Ecto neural progenitor cell (in vitro differentiated cells): ENCODE data around the gene FOXP4.
A peak's percentile ranks its signal among the peaks of the same experiment; 100 is the strongest.

Source experiments
- DNase-seq: peaks from one replicate; pipeline ENCODE4 v3.0.0-alpha.2; 2018; ENCODE audit warnings: low spot score

The FOXP4 gene, protein sequence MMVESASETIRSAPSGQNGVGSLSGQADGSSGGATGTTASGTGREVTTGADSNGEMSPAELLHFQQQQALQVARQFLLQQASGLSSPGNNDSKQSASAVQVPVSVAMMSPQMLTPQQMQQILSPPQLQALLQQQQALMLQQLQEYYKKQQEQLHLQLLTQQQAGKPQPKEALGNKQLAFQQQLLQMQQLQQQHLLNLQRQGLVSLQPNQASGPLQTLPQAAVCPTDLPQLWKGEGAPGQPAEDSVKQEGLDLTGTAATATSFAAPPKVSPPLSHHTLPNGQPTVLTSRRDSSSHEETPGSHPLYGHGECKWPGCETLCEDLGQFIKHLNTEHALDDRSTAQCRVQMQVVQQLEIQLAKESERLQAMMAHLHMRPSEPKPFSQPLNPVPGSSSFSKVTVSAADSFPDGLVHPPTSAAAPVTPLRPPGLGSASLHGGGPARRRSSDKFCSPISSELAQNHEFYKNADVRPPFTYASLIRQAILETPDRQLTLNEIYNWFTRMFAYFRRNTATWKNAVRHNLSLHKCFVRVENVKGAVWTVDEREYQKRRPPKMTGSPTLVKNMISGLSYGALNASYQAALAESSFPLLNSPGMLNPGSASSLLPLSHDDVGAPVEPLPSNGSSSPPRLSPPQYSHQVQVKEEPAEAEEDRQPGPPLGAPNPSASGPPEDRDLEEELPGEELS

DNA sequence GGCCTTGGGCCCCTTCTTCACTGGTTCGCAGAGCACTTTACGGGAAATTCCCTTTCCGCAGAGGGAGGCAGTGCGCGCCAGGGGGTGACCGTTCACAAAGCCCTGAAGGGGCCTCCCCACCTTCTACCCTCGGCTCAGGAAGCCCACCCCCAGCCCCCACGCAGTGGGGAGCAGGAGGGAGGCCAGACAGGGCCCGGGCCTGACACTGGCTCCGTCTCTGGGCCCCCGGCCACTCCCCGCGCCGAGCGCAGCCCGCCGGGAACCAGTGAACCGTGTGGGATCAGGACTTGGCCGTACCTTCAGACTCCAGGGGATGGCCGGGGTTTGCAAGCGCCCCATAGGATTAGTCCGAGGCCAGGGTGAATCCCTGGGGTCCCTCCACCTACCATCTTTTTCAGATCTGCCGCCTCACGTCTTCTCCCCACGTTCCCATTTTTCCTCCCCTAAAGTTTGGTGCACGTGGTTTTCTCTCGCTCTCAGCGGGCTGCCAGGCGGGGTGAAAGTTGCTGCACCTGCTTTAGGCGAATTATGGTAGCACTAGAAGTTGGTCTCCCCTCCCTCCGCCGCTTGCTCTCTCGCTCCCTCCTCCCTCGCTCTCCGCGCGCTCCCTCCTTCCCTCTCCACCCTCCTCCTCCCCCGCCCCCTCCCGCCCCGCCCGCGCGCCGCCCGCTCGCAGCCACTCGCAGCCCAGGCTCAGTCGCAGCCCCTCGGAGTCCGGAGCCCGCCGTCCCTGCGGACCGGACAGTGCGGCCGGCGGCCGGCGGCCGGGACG, at the start of gene FOXP4:
Gene FOXP4 (plus strand): TSS at position 679 of the 772 bp plus-strand sequence. CDS start 19,380 bp downstream, outside the sequence.
- DNase-seq = peak; percentile 93

- DNase-seq = no peak
These were observed 48.6 kb upstream of the FOXP4 start for GRCh38 chr6:41497573-41497972.

- DNase-seq = no peak
These were observed 48.2 kb upstream of the FOXP4 start for GRCh38 chr6:41497994-41498393.

- no peak for DNase-seq
These were observed 47.1 kb upstream of the FOXP4 start for GRCh38 chr6:41498968-41499599.

GRCh38 chr6:41500561-41500960, 45.6 kb upstream of the FOXP4 start:
- no peak for DNase-seq

GRCh38 chr6:41502566-41502916, 43.6 kb upstream of the FOXP4 start:
- no peak for DNase-seq

DNA sequence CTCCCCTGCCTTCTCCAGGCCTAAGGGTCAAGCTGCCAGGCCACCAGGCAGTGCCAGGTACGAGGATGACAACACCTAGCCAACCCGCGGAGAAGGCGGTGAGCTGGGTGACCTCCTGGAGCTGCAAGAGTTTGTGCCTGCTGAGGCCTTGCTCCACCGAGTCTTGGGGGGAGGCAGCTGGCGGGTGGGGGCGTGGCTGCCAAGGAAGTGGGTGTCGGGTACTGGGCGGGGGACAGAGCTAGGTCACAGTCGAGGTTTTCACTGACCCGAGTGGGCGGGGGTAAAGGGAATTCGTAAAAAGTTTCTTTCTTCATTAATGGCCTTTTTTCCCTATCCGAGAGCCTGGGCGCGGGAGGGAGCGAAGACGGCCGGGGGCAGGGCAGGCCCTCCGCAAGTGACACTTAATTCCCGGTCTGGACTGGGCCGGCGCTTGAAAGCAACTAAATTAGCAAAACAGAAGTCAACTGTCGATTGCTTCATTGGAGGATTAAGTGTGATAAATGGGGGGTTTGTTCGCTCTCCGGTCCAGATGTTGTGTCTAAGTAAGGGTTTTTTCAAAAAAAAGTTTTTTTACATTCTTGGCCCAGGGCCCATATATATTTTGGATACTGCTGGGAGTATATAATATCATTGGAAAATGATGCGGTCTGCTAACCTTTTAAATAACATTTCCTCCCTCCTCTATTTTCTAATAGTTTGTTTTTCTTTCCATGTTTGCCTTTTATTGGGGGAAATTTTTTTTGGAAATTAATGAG, 43.1 kb upstream of the FOXP4 start:
- peak; percentile 64 for DNase-seq

DNA sequence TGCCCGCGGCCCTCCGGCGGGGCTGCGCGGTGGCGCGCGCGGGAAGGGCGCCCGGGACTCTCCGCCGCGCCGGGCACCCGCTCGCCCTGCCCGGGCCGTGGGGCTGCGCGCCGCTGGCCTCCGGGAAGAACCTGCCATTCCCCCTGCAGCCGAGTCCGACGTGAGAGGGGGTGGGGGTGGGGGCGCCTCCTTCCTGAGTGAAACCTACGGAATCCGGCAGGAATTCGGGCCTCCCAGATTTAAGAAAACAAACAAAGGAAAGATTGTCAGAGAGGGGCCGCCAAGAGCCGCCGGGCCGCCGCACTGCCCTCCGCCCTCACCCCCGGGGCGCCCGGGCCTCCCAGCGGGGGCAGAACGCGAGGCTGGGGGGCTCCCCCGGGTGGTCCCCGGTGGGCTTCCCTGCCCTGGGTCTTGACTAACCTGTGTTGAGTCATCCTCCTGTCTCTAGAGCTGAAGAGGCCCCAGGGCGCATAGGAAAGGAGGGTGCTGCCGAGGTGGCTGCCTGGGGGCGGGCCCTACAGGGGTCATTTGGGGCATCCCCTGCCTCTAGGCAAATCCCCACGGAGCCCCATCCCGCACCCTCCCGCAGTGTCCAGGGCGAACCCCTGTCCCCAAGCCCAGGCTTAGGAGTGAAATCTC, 42.2 kb upstream of the FOXP4 start:
- peak; percentile 74 for DNase-seq

- DNase-seq = no peak
These were observed 41.6 kb upstream of the FOXP4 start for GRCh38 chr6:41504466-41505121.

- DNase-seq = peak; percentile 71
These were observed 40.8 kb upstream of the FOXP4 start for GRCh38 chr6:41505122-41506049.

DNA sequence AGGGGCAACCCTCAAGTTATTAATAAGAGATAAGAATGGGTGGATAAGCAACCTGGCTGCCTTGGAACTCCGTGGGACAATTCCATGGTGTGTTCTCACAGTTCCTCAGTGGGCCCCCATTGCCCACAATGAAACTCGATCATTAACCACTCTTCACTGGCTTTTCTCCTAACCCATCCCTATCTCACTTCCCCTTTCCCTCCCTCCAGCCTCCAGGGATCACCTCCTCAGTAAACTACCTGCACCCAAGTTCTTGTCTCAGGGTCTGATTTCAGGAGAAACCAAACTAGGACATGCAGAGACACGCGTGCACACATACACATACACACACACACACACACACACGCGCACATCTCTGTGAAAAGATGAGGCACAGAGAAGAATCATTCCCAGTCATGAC, 37.7 kb upstream of the FOXP4 start:
- DNase-seq = no peak

GRCh38 chr6:41509580-41509979, 36.6 kb upstream of the FOXP4 start:
- DNase-seq = no peak

GRCh38 chr6:41511443-41512060, 34.6 kb upstream of the FOXP4 start:
- DNase-seq = no peak

DNA sequence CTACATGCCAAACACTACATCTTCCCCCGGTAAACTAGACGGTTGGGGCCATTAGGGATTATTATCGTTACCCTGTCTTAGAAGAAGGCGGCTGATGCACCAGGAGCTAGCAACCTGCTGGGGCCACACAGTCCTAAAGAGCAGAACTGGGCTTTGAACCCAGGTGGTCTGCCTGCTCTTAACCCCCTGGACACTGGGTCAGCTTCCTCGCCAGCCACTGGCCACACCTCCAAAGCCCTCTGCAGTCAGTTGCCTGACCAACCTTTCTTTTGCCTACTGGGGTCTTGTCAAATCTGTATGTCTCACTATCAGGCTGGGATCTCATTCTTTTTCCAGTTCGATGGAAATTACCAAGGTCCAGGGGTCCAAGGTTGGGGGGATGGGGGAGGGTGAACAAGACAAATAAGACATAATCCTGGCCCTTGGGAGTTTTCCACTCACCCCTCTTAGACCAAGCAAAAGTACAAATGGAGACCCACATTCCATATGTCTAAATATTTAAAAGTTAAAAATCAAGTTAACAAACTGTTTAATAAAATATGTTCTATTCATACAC, 34.0 kb upstream of the FOXP4 start:
- no peak for DNase-seq

DNA sequence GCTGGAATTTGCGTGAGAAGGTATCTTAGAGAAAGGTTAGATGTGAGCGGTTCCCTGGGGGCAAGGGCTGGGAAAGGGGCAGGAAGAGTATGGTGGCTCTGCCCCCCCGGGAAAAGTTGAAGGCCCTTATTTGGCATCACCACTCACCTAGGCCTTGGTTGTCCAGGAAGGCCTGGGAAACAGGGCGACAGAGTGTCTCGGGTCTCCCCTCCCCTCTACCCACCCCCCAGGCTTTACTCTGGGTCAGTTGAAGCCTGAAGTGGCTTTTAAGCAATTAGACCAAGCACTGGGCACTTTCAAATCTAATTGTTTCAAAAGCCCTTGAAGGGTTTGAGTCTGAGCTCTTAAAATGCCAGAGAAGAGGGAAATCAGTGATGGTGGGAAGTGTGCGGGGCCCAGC, 30.2 kb upstream of the FOXP4 start:
- no peak for DNase-seq

DNA sequence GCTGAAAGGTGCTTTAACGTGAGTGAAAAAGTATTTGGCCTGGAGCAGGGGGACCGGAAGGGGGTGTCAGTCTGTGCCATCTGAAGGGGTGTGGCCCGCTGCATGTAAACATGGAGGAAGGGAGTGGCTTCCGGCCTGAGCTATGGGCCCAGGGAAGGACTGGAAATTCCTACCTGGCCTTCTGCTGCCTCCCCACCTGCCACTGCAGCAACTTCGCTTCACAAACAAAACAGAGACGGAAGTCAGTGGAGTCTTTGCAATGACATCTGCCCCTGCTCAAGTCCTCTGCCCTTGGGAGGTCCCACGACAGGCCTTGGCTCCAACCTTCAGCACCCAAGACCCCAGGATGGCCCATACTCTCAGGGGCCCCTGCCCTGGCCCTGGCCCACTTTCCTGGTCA, 28.1 kb upstream of the FOXP4 start:
- no peak for DNase-seq

DNA sequence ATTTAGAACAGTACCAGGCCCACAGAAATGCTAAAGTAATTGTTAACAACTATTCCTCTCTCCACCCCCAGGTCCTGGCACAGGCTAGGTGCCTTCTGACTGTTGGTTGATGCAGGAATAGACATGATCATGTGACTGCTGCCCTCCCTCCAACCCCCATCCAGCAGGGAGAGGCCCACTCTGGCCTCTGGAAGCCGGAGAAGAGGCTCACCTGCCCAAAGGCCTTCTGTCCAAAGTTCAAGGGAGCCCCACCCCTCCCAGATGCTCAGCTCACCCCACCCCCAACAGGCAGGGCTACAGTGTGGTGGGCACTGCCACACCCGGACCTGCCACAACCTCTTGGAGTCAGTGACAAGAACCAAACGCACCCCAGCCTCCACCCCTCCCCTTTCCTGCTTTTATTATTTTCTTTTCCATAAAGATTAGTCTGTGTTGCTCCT, 26.9 kb upstream of the FOXP4 start:
- no peak for DNase-seq
